Ovary (tissue), 9 donors: ENCODE results near the gene CD247. TPM values are rescaled to one million over a fixed set of nuclear protein-coding genes. Genes with fewer than 3 reads are reported as not detected.
A peak's percentile ranks its signal among the peaks of the same experiment; 100 is the strongest.

Experiments used
- DNase-seq, 5 donors: peaks; one replicate each; pipeline ENCODE4 v3.0.0-alpha.2; 2019 to 2020
- H3K27ac ChIP-seq, 2 donors: fragments of 200-600 bp; one replicate each; pipeline versions ENCODE4 v1.5.1 to v1.8.0; 2019 to 2022
- H3K27me3 ChIP-seq: fragments of 200-600 bp; one replicate; pipeline ENCODE4 v1.8.0; 2022
- H3K36me3 ChIP-seq: fragments of 200-600 bp; sonication (generic); one replicate; pipeline ENCODE4 v1.5.1; 2019
- H3K4me1 ChIP-seq: one replicate; pipeline ENCODE4 v1.8.1; 2013; ENCODE audit warnings: mild to moderate bottlenecking, moderate library complexity; ENCODE audit not compliant: insufficient read depth
- H3K4me3 ChIP-seq: fragments of 200-600 bp; sonication (generic); one replicate; pipeline ENCODE4 v1.5.1; 2017
- H3K9me3 ChIP-seq, 2 donors: fragments of 200-600 bp in 1 of 2; sonication (generic) in 1 of 2; one replicate each; pipeline versions ENCODE4 v1.5.1 to v1.8.1; 2013 to 2019; ENCODE audit warnings: mild to moderate bottlenecking in 1 of 2, moderate library complexity in 1 of 2
- EP300 ChIP-seq: sonication (generic); formaldehyde crosslinking; IDR thresholded peaks from one replicate; pipeline ENCODE4 v1.6.1; 2017; ENCODE audit warnings: antibody characterized with exemption
- POLR2A ChIP-seq: fragments of 450-650 bp; IDR thresholded peaks from one replicate; pipeline ENCODE4 v1.6.1; 2017; ENCODE audit warnings: antibody characterized with exemption, mild to moderate bottlenecking, moderate library complexity
- WGBS, 3 donors: extraction: QIAGEN DNeasy Blood & Tissue Kit in 1 of 3; methylation state at CpG; one replicate each; pipeline versions ENCODE4 v1.1.5 to v1.1.7; 2013 to 2017; 5-methylcytosine and 5-hydroxymethylcytosine counted together
- intact Hi-C, 4 donors: fragments of 100-400 bp; cut with DNase I; formaldehyde crosslinking; loops; one replicate each; pipeline versions ENCODE4 v1.11.0 to v1.15.1; 2022 to 2023
- polyA plus RNA-seq, 2 donors: library from polyadenylated mRNA; stranded (reverse); fragments of 200-250 nt in 1 of 2; fragments of 350-450 nt in 1 of 2; fragmentation: Illumina TruSeq in 1 of 2; extraction: RNeasy Lipid Tissue Mini Kit (QIAGEN cat#74804) in 1 of 2; gene quantifications; one replicate each; pipeline ENCODE4 v1.2.3, GENCODE V29; 2013 to 2014
- total RNA-seq, 7 donors: library from RNA; depleted of rRNA in 2 of 7; stranded (reverse); fragments of >200 nt in 2 of 7; fragmentation: NEBNext Ultra II Directional in 3 of 7; extraction: Animal tissue kit (Norgen Biotek cat#: 25700) in 3 of 7; gene quantifications; one replicate each; pipeline versions ENCODE4 v1.1.0 to v1.2.4, GENCODE V29; 2016 to 2023
- TF ChIP-seq, protein P1 (sequence below), 3 donors: fragments of 450-650 bp in 2 of 3; fragments of 200-600 bp in 1 of 3; IDR thresholded peaks; one replicate each; pipeline versions ENCODE4 v1.5.1 to v1.8.0; 2016 to 2022; ENCODE audit warnings: antibody characterized with exemption in 3 of 3, mild to moderate bottlenecking in 1 of 3
- donor health status: DM: no; HTN: no; CAD: no; lungs with moderate emphysema.
- donor health status: DM: no; HTN: no; CAD: no.
- donor health status: Bipolar disorder and iron deficiency.
- donor health status: DM: yes; HTN: yes; CAD: no.
- donor health status: DM: no; HTN: no; CAD: no.
- donor health status: DM: yes; HTN: yes; CAD: no.

CD247 gene
- total and polyA plus RNA-seq, 9 donors: 0.32 to 3.3 (median 0.47) TPM

DNA sequence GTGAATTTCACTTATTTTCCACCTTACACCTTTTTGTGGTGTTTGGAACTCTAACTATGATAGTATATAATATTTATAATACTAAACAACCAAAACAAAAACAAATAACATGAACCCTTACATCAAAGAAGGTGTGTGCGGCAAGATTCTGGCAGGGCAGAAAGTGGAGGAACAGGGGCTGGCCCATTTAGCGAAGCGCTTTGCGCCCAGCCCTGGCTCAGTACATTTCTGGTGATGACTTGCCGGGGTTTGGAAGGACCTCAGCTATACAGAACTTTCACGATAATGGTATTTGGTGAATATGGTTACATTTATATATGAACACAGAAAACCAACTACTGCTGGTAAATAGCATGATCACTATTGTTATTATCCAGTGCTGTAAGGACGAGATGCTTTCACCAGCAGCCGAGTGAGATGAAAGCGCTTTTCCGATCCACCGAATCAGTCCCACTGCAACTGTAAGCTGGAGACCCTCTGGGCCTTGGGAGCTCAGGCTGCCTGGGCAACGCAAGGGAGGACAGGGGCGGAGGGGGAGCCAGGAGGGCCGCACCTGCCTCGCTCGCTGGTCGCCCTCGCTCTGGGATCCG, 63.9 kb downstream of the CD247 start:
- H3K27me3 ChIP-seq: no peaks in the 10 kb centered on the region
- intact Hi-C loops: no loop called here

DNA sequence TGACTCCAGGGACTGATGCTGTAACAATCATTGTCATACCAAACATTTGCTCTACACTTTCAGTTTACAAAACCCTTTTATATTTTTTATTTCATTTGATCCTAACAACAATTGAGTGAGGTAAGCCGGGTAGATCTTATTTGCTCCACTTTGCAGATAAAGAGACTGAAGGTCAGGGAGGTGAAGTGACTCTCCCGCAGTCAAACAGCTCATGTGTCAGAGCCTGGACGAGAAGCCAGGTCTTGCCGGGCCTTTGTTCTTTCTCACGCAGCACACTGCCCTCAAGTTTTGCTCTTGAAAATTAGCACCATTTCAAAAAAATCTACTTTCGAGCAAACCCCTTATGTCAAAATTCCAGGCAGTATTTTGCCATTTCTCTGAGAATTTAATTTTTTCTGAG, 65.2 kb downstream of the CD247 start:
- 73 to 84% (median 84%) methylated on average over 6 of the region's 6 CpGs for WGBS, 3 donors
- Histone ChIP-seq H3K4me1 (no peaks in the 10 kb centered on the region), H3K27ac (no peak overlapping the region), H3K27me3 (no peaks in the 10 kb centered on the region), H3K9me3 (no peaks in the 10 kb centered on the region), H3K36me3 (no peaks in the 10 kb centered on the region), H3K4me3 (no peak overlapping the region)
- intact Hi-C loops: no loop called here
- peak in 1 of 5 donors; percentile 0 for DNase-seq
- TF ChIP-seq POLR2A: no peak
- no peak for TF ChIP-seq EP300
- TF ChIP-seq, protein P1, sequence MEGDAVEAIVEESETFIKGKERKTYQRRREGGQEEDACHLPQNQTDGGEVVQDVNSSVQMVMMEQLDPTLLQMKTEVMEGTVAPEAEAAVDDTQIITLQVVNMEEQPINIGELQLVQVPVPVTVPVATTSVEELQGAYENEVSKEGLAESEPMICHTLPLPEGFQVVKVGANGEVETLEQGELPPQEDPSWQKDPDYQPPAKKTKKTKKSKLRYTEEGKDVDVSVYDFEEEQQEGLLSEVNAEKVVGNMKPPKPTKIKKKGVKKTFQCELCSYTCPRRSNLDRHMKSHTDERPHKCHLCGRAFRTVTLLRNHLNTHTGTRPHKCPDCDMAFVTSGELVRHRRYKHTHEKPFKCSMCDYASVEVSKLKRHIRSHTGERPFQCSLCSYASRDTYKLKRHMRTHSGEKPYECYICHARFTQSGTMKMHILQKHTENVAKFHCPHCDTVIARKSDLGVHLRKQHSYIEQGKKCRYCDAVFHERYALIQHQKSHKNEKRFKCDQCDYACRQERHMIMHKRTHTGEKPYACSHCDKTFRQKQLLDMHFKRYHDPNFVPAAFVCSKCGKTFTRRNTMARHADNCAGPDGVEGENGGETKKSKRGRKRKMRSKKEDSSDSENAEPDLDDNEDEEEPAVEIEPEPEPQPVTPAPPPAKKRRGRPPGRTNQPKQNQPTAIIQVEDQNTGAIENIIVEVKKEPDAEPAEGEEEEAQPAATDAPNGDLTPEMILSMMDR (IDR thresholded peaks at IDR 0.05): no peak

More for the DNA sequence above, 63.9 kb downstream of the CD247 start:
- H3K27ac ChIP-seq: no peak overlapping the region
- H3K9me3 ChIP-seq: no peaks in the 10 kb centered on the region
- 23 to 33% (median 26%) methylated on average over 17 to 19 of the region's 19 CpGs for WGBS, 3 donors
- H3K4me3 ChIP-seq: peak overlapping the region; percentile 50
- no peaks in the 10 kb centered on the region for H3K4me1 ChIP-seq
- no peak for DNase-seq
- H3K36me3 ChIP-seq: no peaks in the 10 kb centered on the region
- TF ChIP-seq POLR2A (no peak), EP300 (no peak)
- TF ChIP-seq, protein P1 (IDR thresholded peaks at IDR 0.05): no peak

DNA sequence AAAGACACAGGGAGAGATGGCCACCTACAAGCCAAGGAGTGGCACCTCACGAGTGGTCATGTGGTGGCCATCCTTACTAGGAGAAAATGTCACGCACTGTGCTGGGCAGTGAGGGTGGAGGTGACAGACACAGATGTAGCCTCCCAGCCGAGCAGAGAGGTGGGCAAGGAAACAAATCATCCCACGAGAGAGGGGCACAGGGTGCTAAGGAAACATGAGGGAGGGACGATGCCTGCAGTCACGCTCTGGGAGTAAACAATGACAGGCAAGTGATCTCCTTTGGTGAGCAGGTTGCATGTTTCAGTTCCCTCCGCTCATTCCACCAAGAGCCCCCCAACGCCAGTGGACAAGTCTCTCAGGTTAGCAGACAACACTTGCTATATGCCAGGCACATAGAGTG, 65.8 kb downstream of the CD247 start:
- no peaks in the 10 kb centered on the region for H3K9me3 ChIP-seq
- H3K27me3 ChIP-seq: no peaks in the 10 kb centered on the region
- WGBS, 3 donors: 74 to 91% (median 82%) methylated on average over 8 of the region's 8 CpGs
- H3K36me3 ChIP-seq: no peaks in the 10 kb centered on the region
- H3K27ac ChIP-seq: no peak overlapping the region
- no peak overlapping the region for H3K4me3 ChIP-seq
- TF ChIP-seq, protein P1 (IDR thresholded peaks at IDR 0.05): no peak
- TF ChIP-seq EP300 (no peak), POLR2A (no peak)
- H3K4me1 ChIP-seq: no peaks in the 10 kb centered on the region
- no peak for DNase-seq
- intact Hi-C loops: no loop called here

DNA sequence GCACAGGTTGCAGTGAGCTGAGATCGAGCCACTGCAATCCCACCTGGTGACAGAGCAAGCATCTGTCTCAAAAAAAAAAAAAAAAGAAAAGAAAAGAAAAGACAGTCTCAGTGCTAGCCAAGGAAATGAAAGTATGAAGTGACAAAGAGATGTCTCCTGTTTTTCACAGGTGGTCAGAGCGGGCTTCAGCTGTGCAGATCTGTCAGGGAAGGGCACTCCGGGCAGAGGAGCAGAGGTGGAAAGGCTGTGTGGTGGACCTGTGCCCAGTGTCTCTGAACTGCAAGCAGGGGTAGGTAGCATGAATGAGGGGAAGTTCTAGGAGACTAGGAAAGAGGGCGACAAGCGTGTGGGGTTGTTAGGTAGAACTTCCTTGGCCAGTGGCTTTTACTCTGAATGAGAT, 67.5 kb downstream of the CD247 start:
- Histone ChIP-seq H3K4me3 (no peak overlapping the region), H3K9me3 (no peaks in the 10 kb centered on the region), H3K4me1 (no peaks in the 10 kb centered on the region), H3K27ac (no peak overlapping the region), H3K27me3 (no peaks in the 10 kb centered on the region), H3K36me3 (no peaks in the 10 kb centered on the region)
- WGBS, 3 donors: 74 to 89% (median 82%) methylated on average over 5 of the region's 5 CpGs
- TF ChIP-seq POLR2A: no peak
- no peak for TF ChIP-seq EP300
- TF ChIP-seq, protein P1 (IDR thresholded peaks at IDR 0.05): no peak
- intact Hi-C loops: no loop called here
- DNase-seq: no peak
